Hepatocyte (in vitro differentiated cells): ENCODE results near the gene HERC3. TPM values are rescaled to one million over a fixed set of nuclear protein-coding genes. Genes with fewer than 3 reads are reported as not detected.

Experiments
- DNase-seq: peaks from one replicate; pipeline ENCODE4 v3.0.0-alpha.2; 2016; ENCODE audit warnings: low spot score
- H2AFZ ChIP-seq: fragments of 200-600 bp; sonication (generic); 2 replicates; pipeline ENCODE4 v1.6.0; 2016; ENCODE audit warnings: antibody characterized with exemption, mild to moderate bottlenecking
- H3K27ac ChIP-seq: fragments of 200-600 bp; sonication (generic); 2 replicates; pipeline ENCODE4 v1.5.1; 2016; ENCODE audit warnings: mild to moderate bottlenecking
- H3K27me3 ChIP-seq: fragments of 200-600 bp; sonication (generic); 2 replicates; pipeline ENCODE4 v1.6.1; 2016
- H3K36me3 ChIP-seq: fragments of 200-600 bp; sonication (generic); replicated peaks from 2 replicates; pipeline ENCODE4 v1.5.1; 2016; ENCODE audit warnings: low read depth; ENCODE audit not compliant: insufficient read depth
- H3K4me1 ChIP-seq: fragments of 200-600 bp; sonication (generic); 2 replicates; pipeline ENCODE4 v1.5.1; 2016; ENCODE audit warnings: mild to moderate bottlenecking, moderate library complexity; ENCODE audit not compliant: insufficient read depth
- H3K4me2 ChIP-seq: fragments of 200-600 bp; sonication (generic); 2 replicates; pipeline ENCODE4 v1.6.0; 2016
- H3K4me3 ChIP-seq: fragments of 200-600 bp; sonication (generic); 2 replicates; pipeline ENCODE4 v1.5.1; 2016; ENCODE audit warnings: mild to moderate bottlenecking
- H3K79me2 ChIP-seq: fragments of 200-600 bp; sonication (generic); 2 replicates; pipeline ENCODE4 v1.6.0; 2017; ENCODE audit warnings: mild to moderate bottlenecking
- H3K9me2 ChIP-seq: fragments of 200-600 bp; sonication (generic); replicated peaks from 2 replicates; pipeline ENCODE4 v1.6.0; 2017; ENCODE audit warnings: mild to moderate bottlenecking; ENCODE audit not compliant: insufficient read depth
- H3K9me3 ChIP-seq: fragments of 200-600 bp; sonication (generic); 2 replicates; pipeline ENCODE4 v1.5.1; 2016; ENCODE audit warnings: low read depth, mild to moderate bottlenecking
- H4K20me1 ChIP-seq: fragments of 200-600 bp; sonication (generic); 2 replicates; pipeline ENCODE4 v1.6.0; 2016; ENCODE audit warnings: mild to moderate bottlenecking; ENCODE audit not compliant: insufficient read depth, poor library complexity, severe bottlenecking
- EZH2 ChIP-seq: fragments of 200-600 bp; sonication (generic); IDR thresholded peaks from 2 replicates; pipeline ENCODE4 v1.6.1; 2016; ENCODE audit warnings: antibody characterized with exemption, mild to moderate bottlenecking, borderline replicate concordance
- EZH2phosphoT487 ChIP-seq: fragments of 200-600 bp; sonication (generic); IDR thresholded peaks from one replicate; pipeline ENCODE4 v1.6.1; 2018; ENCODE audit warnings: antibody characterized with exemption, mild to moderate bottlenecking, low read depth, moderate library complexity; ENCODE audit not compliant: unreplicated experiment, severe bottlenecking
- WGBS: methylation state at CpG from one replicate; pipeline ENCODE4 v1.1.6; 2016; ENCODE audit warnings: low lambda C conversion rate; ENCODE audit errors: missing lambda C conversion rate; 5-methylcytosine and 5-hydroxymethylcytosine counted together
- polyA plus RNA-seq: library from polyadenylated mRNA; unstranded; fragments of >200 nt; fragmentation: Nextera tagmentation; extraction: Ambion mirVana; gene quantifications from 2 replicates; pipeline ENCODE4 v1.2.1, GENCODE V29; 2016
- total RNA-seq: library from RNA; depleted of rRNA; stranded (reverse); fragments of >200 nt; gene quantifications from 2 replicates; pipeline ENCODE4 v1.2.3, GENCODE V29; 2014
- TF ChIP-seq, protein P1 (sequence below): fragments of 200-600 bp; sonication (generic); IDR thresholded peaks from 2 replicates; pipeline ENCODE4 v1.5.1; 2016; ENCODE audit warnings: antibody characterized with exemption, mild to moderate bottlenecking; ENCODE audit not compliant: poor library complexity

The HERC3 gene
- total and polyA plus RNA-seq, 2 experiments from 2014 or later = 8.6 to 13.2 TPM

GRCh38 chr4:88735564-88735963 lies 143.3 kb downstream of the HERC3 start:
- Histone ChIP-seq H3K27ac (no peak overlapping the region), H3K9me3 (no peaks in the 10 kb centered on the region), H3K4me2 (no peak overlapping the region), H3K4me3 (no peak overlapping the region), H2AFZ (no peak overlapping the region), H3K36me3 (no peaks in the 10 kb centered on the region), H3K79me2 (no peaks in the 10 kb centered on the region), H3K9me2 (no peaks in the 10 kb centered on the region), H4K20me1 (no peaks in the 10 kb centered on the region), H3K27me3 (no peaks in the 10 kb centered on the region), H3K4me1 (no peaks in the 10 kb centered on the region)
- TF ChIP-seq, protein P1, sequence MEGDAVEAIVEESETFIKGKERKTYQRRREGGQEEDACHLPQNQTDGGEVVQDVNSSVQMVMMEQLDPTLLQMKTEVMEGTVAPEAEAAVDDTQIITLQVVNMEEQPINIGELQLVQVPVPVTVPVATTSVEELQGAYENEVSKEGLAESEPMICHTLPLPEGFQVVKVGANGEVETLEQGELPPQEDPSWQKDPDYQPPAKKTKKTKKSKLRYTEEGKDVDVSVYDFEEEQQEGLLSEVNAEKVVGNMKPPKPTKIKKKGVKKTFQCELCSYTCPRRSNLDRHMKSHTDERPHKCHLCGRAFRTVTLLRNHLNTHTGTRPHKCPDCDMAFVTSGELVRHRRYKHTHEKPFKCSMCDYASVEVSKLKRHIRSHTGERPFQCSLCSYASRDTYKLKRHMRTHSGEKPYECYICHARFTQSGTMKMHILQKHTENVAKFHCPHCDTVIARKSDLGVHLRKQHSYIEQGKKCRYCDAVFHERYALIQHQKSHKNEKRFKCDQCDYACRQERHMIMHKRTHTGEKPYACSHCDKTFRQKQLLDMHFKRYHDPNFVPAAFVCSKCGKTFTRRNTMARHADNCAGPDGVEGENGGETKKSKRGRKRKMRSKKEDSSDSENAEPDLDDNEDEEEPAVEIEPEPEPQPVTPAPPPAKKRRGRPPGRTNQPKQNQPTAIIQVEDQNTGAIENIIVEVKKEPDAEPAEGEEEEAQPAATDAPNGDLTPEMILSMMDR = no peak
- TF ChIP-seq EZH2 (no peak), EZH2phosphoT487 (no peak)
- DNase-seq = no peak
- 96% methylated on average over 1 of the region's 1 CpG for WGBS

GRCh38 chr4:88736264-88736663 lies 144.0 kb downstream of the HERC3 start:
- H3K27ac ChIP-seq = peak overlapping the region; percentile 10
- H3K9me2 ChIP-seq = no peaks in the 10 kb centered on the region
- H4K20me1 ChIP-seq = no peaks in the 10 kb centered on the region
- H2AFZ ChIP-seq = no peak overlapping the region
- no peak overlapping the region for H3K4me3 ChIP-seq
- no peaks in the 10 kb centered on the region for H3K27me3 ChIP-seq
- no peak for TF ChIP-seq EZH2
- no peak for TF ChIP-seq EZH2phosphoT487
- TF ChIP-seq, protein P1 = no peak
- no peaks in the 10 kb centered on the region for H3K79me2 ChIP-seq
- no peaks in the 10 kb centered on the region for H3K9me3 ChIP-seq
- no peaks in the 10 kb centered on the region for H3K4me1 ChIP-seq
- no peak for DNase-seq
- H3K4me2 ChIP-seq = no peak overlapping the region
- no peaks in the 10 kb centered on the region for H3K36me3 ChIP-seq
- 88% methylated on average over 3 of the region's 3 CpGs for whole genome bisulfite sequencing

- WGBS = 58% methylated on average over 14 of the region's 14 CpGs
- Histone ChIP-seq H4K20me1 (no peaks in the 10 kb centered on the region), H3K27me3 (no peaks in the 10 kb centered on the region), H3K36me3 (no peaks in the 10 kb centered on the region), H3K9me2 (no peaks in the 10 kb centered on the region), H3K4me2 (peak overlapping the region; percentile 7), H3K9me3 (no peaks in the 10 kb centered on the region), H3K4me3 (no peak overlapping the region), H2AFZ (no peak overlapping the region), H3K27ac (peak overlapping the region; percentile 33), H3K4me1 (no peaks in the 10 kb centered on the region), H3K79me2 (no peaks in the 10 kb centered on the region)
- DNase-seq = peak; percentile 30
- no peak for TF ChIP-seq EZH2
Measured at GRCh38 chr4:88737307-88737941, 145.1 kb downstream of the HERC3 start.

- no peaks in the 10 kb centered on the region for H3K9me2 ChIP-seq
- H3K27ac ChIP-seq = peak overlapping the region; percentile 12
- no peaks in the 10 kb centered on the region for H3K36me3 ChIP-seq
- H3K27me3 ChIP-seq = no peaks in the 10 kb centered on the region
- no peak overlapping the region for H3K4me3 ChIP-seq
- no peak overlapping the region for H3K4me2 ChIP-seq
- no peaks in the 10 kb centered on the region for H3K79me2 ChIP-seq
- 90% methylated on average over 4 of the region's 4 CpGs for WGBS
- no peaks in the 10 kb centered on the region for H3K4me1 ChIP-seq
- TF ChIP-seq, protein P1 = no peak
- TF ChIP-seq EZH2phosphoT487 (no peak), EZH2 (no peak)
- no peaks in the 10 kb centered on the region for H4K20me1 ChIP-seq
- no peak for DNase-seq
- H3K9me3 ChIP-seq = no peaks in the 10 kb centered on the region
- H2AFZ ChIP-seq = no peak overlapping the region
Measured at GRCh38 chr4:88738180-88738579, 145.9 kb downstream of the HERC3 start.
